Measurements from ENCODE around the gene LMO3.

GRCh38 chr12:16606201-16606849 is 363 bp upstream of the LMO3 start:
- no peak for TF ChIP-seq EZH2 (IDR thresholded peaks at IDR 0.05; ENCODE audit: borderline replicate concordance, low read depth, low read length, poor library complexity, severe bottlenecking)
- no peak for TF ChIP-seq CTCF (conservative IDR thresholded peaks at IDR 0.05; ENCODE audit: low read depth, low read length)
